GM20000 (cell line): ENCODE data around the gene FSHR.

Source experiments
- DNase-seq: peaks from one replicate; pipeline ENCODE4 v3.0.0; 2012; ENCODE audit warnings: low spot score
- CTCF ChIP-seq: IDR thresholded peaks from 2 replicates; pipeline ENCODE4 v1.5.1; 2012; ENCODE audit warnings: mild to moderate bottlenecking, control low read depth; ENCODE audit errors: extremely low read depth, missing control alignments

The FSHR gene

GRCh38 chr2:48978131-48978530 lies 176.2 kb downstream of the FSHR start:
- no peak for DNase-seq
- TF ChIP-seq CTCF, result no peak

- TF ChIP-seq CTCF, result no peak
- DNase-seq, result no peak
These were observed 182.5 kb downstream of the FSHR start for GRCh38 chr2:48971801-48972200.

- no peak for TF ChIP-seq CTCF
- DNase-seq, result no peak
These were observed 186.3 kb downstream of the FSHR start for GRCh38 chr2:48968011-48968410.

- TF ChIP-seq CTCF, result no peak
- no peak for DNase-seq
These were observed 189.1 kb downstream of the FSHR start for GRCh38 chr2:48965204-48965603.

- TF ChIP-seq CTCF, result no peak
- no peak for DNase-seq
These were observed 193.3 kb downstream of the FSHR start for GRCh38 chr2:48961009-48961408.

GRCh38 chr2:48954935-48955334 lies 199.4 kb downstream of the FSHR start:
- no peak for TF ChIP-seq CTCF
- no peak for DNase-seq

- no peak for TF ChIP-seq CTCF
- DNase-seq, result no peak
These were observed 200.0 kb downstream of the FSHR start for GRCh38 chr2:48954311-48954710.

GRCh38 chr2:48952614-48953013 lies 201.7 kb downstream of the FSHR start:
- DNase-seq, result no peak
- TF ChIP-seq CTCF, result no peak
